ENCODE measurements around the gene INTS14.

- TF ChIP-seq REST (IDR thresholded peaks at IDR 0.05; ENCODE audit: insufficient read depth in 1 of 2, low read depth in 2 of 2, low read length in 1 of 2) (no peak), CTCF (IDR thresholded peaks at IDR 0.05) (no peak), TCF7L2 (IDR thresholded peaks at IDR 0.05; ENCODE audit: low read depth, low read length) (no peak), POLR2AphosphoS5 (IDR thresholded peaks at IDR 0.05; ENCODE audit: low read depth, low read length) (no peak)
Observed at GRCh38 chr15:65638109-65638508, 27.2 kb upstream of the INTS14 start.

All from Panc1 (cell line).